Bronchial epithelial cell (primary cell): ENCODE measurements around the gene SPATA32. TPM values are rescaled to one million over a fixed set of nuclear protein-coding genes. Genes with fewer than 3 reads are reported as not detected.

Source experiments
- DNase-seq: peaks from one replicate; pipeline ENCODE4 v3.0.0-alpha.2; 2010; ENCODE audit warnings: low read depth
- FAIRE-seq: peaks from 2 replicates; lab custom pipeline; 2011; peaks lifted over from hg19 to GRCh38; lab: Jason Lieb, UNC
- H3K27me3 ChIP-seq: 2 replicates; pipeline ENCODE4 v1.5.1; 2011; ENCODE audit warnings: low read length; ENCODE audit not compliant: control insufficient read depth, insufficient read depth
- H3K36me3 ChIP-seq: 2 replicates; pipeline ENCODE4 v1.5.1; 2011; ENCODE audit warnings: low read length; ENCODE audit not compliant: control insufficient read depth, insufficient read depth
- H3K4me3 ChIP-seq: 2 replicates; pipeline ENCODE4 v1.5.1; 2011; ENCODE audit warnings: mild to moderate bottlenecking, low read depth, low read length, control low read depth
- CTCF ChIP-seq: IDR thresholded peaks from 2 replicates; pipeline ENCODE4 v1.5.1; 2011; ENCODE audit warnings: mild to moderate bottlenecking, moderate library complexity, low read length, control low read depth, inconsistent platforms; ENCODE audit not compliant: insufficient read depth, severe bottlenecking
- total RNA-seq: library from RNA; depleted of rRNA; stranded (reverse); fragments of >200 nt; gene quantifications from 2 replicates; pipeline ENCODE4 v1.2.1, GENCODE V29; 2014

The SPATA32 gene
- total RNA-seq, 1 donor from 2014 or later = under 0.01 TPM

GRCh38 chr17:45260204-45260783 lies 1.6 kb downstream of the SPATA32 start:
- FAIRE-seq (no peak), DNase-seq (no peak)
- no peaks in the 10 kb centered on the region for H3K27me3 ChIP-seq
- peaks cover 6% of the 10 kb centered on the region for H3K36me3 ChIP-seq
- TF ChIP-seq CTCF = no peak
- no peak overlapping the region for H3K4me3 ChIP-seq

DNA sequence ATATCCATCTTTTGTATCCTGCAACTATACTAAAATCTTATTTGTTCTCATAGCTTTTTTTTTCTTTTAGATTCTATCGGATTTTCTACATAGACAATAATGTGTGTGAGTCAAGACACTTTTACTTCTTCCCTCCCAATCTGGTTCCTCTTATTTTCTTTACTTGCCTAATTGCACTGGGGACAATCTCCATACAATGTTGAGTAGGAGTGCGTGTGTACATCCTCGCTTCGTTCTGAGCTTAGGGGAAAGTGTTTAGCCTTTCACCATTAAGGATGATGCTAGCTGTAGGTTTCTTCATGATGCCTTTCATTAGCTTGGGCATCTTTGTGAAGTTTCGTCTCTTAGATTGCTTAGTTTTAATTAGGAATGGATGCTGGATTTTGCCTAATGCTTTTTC lies 2.9 kb downstream of the SPATA32 start:
- DNase-seq = no peak
- FAIRE-seq = no peak
- Histone ChIP-seq H3K4me3 (no peak overlapping the region), H3K36me3 (no peaks in the 10 kb centered on the region), H3K27me3 (no peaks in the 10 kb centered on the region)
- TF ChIP-seq CTCF = no peak

- Histone ChIP-seq H3K36me3 (no peaks in the 10 kb centered on the region), H3K4me3 (no peak overlapping the region), H3K27me3 (no peaks in the 10 kb centered on the region)
- FAIRE-seq = no peak
- no peak for TF ChIP-seq CTCF
- no peak for DNase-seq
Observed at GRCh38 chr17:45257115-45257514, 4.8 kb downstream of the SPATA32 start.

GRCh38 chr17:45256114-45256966 lies 5.6 kb downstream of the SPATA32 start:
- Histone ChIP-seq H3K27me3 (no peaks in the 10 kb centered on the region), H3K36me3 (no peaks in the 10 kb centered on the region), H3K4me3 (no peak overlapping the region)
- FAIRE-seq (no peak), DNase-seq (no peak)
- peak; percentile 21 for TF ChIP-seq CTCF

GRCh38 chr17:45255358-45255757 lies 6.5 kb downstream of the SPATA32 start:
- no peak for TF ChIP-seq CTCF
- Histone ChIP-seq H3K27me3 (no peaks in the 10 kb centered on the region), H3K4me3 (no peak overlapping the region), H3K36me3 (no peaks in the 10 kb centered on the region)
- no peak for FAIRE-seq
- no peak for DNase-seq
